GM06990 (cell line): ENCODE measurements around the gene RAD21L1.

Experiments
- DNase-seq: peaks from one replicate; pipeline ENCODE4 v3.0.0-alpha.2; 2011; ENCODE audit not compliant: insufficient read length; ENCODE audit errors: extremely low read depth
- H3K27me3 ChIP-seq: replicated peaks from 2 replicates; pipeline ENCODE4 v1.6.0; 2011; ENCODE audit warnings: low read length; ENCODE audit not compliant: control insufficient read depth, insufficient read depth
- H3K36me3 ChIP-seq: 2 replicates; pipeline ENCODE4 v1.5.1; 2011; ENCODE audit warnings: low read length; ENCODE audit not compliant: control insufficient read depth, insufficient read depth
- H3K4me3 ChIP-seq: replicated peaks from 2 replicates; pipeline ENCODE4 v1.5.1; 2011; ENCODE audit warnings: low read depth, mild to moderate bottlenecking, control low read depth, low read length
- TF ChIP-seq, protein P1 (sequence below): IDR thresholded peaks from 2 replicates; pipeline ENCODE4 v1.5.1; 2011; ENCODE audit warnings: low read length, control low read depth, mild to moderate bottlenecking, inconsistent platforms; ENCODE audit not compliant: insufficient read depth, poor library complexity, severe bottlenecking

The RAD21L1 gene

GRCh38 chr20:1205802-1206201 lies 20.0 kb upstream of the RAD21L1 start:
- DNase-seq: no peak
- H3K36me3 ChIP-seq: no peaks in the 10 kb centered on the region
- no peaks in the 10 kb centered on the region; the same call in none of the 2 replicates for H3K27me3 ChIP-seq
- H3K4me3 ChIP-seq: no peak overlapping the region
- TF ChIP-seq, protein P1, sequence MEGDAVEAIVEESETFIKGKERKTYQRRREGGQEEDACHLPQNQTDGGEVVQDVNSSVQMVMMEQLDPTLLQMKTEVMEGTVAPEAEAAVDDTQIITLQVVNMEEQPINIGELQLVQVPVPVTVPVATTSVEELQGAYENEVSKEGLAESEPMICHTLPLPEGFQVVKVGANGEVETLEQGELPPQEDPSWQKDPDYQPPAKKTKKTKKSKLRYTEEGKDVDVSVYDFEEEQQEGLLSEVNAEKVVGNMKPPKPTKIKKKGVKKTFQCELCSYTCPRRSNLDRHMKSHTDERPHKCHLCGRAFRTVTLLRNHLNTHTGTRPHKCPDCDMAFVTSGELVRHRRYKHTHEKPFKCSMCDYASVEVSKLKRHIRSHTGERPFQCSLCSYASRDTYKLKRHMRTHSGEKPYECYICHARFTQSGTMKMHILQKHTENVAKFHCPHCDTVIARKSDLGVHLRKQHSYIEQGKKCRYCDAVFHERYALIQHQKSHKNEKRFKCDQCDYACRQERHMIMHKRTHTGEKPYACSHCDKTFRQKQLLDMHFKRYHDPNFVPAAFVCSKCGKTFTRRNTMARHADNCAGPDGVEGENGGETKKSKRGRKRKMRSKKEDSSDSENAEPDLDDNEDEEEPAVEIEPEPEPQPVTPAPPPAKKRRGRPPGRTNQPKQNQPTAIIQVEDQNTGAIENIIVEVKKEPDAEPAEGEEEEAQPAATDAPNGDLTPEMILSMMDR: no peak

DNA sequence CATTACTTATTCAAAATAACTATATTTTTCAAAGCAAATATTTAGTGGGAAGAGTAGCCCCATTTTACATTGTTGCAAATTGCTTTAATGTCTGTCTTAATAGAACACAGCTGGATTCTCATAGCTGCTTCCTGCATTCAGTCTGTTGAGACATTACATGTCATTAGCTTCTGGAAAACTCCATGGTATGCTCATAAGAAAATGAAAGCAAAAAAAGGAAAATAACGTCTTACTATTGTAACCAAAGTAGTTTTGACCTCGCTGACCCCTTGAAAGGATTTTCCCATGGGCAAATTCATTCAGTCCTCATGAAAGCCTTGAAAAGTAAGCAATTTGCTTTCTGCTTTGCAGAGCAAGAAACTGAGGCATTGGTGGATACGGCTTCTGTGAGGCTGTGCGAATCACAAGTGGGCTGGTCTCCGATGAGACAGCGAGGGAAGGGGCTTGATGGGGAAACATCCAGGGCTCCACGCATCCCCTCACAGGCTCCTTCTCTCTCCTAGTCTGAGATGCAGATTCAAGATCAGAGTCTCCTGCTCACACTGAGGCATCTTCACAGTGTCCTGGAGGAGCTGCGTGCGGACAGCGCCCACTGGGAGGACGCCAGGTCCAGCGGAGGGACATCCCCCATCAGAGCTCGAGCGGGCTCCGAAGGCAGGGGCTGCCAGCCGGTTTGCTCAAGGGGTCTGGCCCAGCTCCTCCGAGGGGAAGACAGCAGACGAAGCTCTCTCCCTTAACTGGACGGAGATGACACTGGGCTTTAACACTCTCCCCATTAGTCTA lies 19.3 kb upstream of the RAD21L1 start:
- Histone ChIP-seq H3K36me3 (no peaks in the 10 kb centered on the region), H3K4me3 (no peak overlapping the region), H3K27me3 (no peaks in the 10 kb centered on the region; the same call in none of the 2 replicates)
- DNase-seq: no peak
- TF ChIP-seq, protein P1: no peak

DNA sequence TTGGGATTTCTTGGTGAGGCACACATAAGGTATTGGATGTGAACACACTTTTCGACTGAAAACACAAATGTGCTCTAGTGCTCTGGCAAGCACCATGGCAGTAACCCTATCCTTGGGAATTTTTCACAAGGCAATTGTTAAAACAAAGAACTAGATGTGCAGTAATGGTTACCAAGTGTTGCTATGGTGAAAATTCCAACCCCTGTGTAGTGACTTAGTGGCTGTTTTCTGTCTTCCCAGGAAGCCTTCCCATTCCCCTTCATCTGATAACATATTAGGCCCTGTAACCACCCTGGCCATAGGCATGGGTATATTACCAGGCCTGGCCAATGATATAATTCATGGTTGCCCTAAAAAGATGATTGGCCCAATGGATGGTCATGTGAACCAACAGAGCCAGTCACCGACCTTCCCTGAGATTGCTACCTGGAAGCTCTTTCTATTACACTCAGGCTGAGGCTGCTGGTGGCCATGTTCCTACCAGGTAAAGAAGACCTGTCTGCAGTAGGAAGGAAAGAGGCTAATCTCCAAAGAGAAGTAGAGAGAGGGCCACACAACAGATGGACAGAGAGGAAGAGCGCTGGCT lies 18.5 kb upstream of the RAD21L1 start:
- no peak overlapping the region for H3K4me3 ChIP-seq
- H3K36me3 ChIP-seq: no peaks in the 10 kb centered on the region
- H3K27me3 ChIP-seq: no peaks in the 10 kb centered on the region; the same call in none of the 2 replicates
- TF ChIP-seq, protein P1: no peak
- DNase-seq: no peak

DNA sequence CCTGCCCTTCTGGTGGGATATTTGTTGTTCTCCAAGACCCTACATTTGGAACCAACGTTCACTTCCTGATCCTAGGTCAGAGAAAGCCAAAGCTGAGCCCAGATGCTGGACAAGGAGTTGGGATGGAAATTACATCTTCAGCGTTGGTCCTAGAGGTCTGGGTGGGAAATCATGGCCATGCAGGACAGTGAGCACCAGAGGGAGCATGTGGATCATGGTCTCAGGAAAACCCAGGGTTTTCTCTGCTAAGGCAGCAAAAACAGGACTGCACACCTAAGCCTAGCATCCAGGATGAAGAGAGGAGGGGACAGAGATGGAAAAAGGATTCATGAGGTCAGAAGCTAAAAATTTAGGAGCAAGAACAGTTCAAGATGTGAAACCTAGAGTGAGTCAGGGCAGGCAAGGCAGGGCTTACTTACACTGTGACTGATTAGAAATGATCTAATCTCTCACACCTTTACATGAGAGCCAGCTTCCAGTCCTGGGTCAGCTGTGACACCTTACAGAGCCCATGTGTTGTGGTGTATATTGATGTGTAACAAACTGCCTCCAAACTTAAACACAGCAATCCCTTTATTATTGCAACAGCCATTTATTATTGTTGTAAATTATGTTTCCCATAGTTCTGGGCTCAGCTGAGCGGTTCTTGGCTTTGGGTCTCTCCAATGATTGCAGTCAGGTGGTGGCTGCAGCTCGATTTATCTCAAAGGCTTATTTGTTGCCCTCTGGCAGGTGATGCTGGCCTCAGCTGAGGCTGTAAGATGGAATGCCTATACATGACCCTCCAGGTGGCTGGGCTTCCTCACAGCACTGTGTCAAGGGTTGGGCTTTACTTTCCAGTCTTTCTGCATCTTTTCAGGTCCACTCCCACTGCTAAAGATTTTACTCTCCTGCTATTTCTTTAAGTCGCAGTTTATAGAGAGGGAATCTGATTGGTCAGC lies 16.1 kb upstream of the RAD21L1 start:
- Histone ChIP-seq H3K36me3 (no peaks in the 10 kb centered on the region), H3K27me3 (no peaks in the 10 kb centered on the region), H3K4me3 (no peak overlapping the region)
- TF ChIP-seq, protein P1: no peak
- no peak for DNase-seq

- Histone ChIP-seq H3K27me3 (no peaks in the 10 kb centered on the region), H3K36me3 (no peaks in the 10 kb centered on the region), H3K4me3 (no peak overlapping the region)
- no peak for DNase-seq
- TF ChIP-seq, protein P1: no peak
Observed at GRCh38 chr20:1210501-1210900, 15.3 kb upstream of the RAD21L1 start.
